ENCODE data around the gene HEPN1.

The HEPN1 gene

DNA sequence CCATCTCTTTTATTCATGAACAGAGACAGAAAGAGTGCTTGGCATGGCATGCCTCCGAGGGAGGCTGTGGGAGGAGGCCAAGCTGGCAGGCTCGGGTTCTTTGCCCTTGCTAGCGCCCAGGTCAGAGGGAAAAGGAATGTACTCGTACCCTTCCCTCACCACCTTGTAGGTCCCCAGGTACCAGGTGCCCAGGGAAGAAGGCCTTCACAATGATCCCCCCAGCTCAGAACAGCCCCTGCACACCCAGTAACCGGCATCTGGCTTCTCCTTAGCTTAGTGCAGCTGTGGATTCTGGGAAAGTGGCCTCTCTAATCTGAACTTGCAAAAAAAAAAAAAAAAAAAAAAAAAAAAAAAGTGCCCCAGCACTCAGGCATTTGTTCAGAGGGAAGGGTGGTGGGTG, 1.3 kb downstream of the HEPN1 start:
- no peak for DNase-seq (ENCODE audit: low read depth)
- H3K4me3 ChIP-seq (ENCODE audit: low read depth, low read length), result no peak overlapping the region
- no peak for TF ChIP-seq MAX (IDR thresholded peaks at IDR 0.05; ENCODE audit: low read depth, low read length)
- TF ChIP-seq POLR2A (IDR thresholded peaks at IDR 0.05; ENCODE audit: extremely low read depth, insufficient read length), result no peak
- TF ChIP-seq MYC (IDR thresholded peaks at IDR 0.05; ENCODE audit: low read depth, low read length), result no peak
- TF ChIP-seq CTCF (IDR thresholded peaks at IDR 0.05; ENCODE audit: low read depth, low read length), result no peak

DNA sequence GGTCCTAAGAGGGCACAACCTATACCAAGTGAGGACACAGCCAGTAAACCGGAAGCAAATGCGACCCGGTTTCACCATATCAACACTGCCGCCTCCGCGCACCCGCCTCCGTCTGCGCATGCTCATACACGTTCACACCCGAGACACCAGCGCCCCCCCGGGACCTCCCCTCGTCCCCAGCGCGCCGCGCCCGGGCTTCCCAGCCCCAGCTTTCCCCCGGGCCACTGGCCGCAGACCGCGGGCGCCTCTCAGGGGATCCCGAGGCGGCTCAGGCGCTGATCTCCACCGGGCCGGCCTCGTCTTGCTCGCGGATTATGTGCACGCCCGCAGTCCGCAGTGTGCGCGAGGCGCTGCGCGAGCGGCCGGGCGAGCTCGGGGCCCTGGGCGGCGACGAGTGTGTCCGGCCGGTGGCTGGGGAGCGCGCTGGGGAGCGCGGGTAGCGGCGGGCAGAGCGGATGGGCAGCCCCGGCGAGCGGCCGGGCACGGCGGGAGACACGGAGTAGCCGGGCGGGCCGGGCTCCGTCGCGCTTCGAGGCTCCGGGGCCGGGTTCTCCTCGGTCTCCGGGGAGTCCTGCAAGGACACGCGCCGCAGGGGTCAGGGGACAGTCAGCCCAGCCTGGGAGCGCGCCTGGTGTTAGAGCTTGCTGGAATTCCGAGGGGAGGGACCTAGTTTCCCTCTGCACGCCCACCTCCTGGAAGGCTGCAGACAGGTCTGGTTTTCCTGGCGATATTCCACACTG, 2.0 kb downstream of the HEPN1 start:
- TF ChIP-seq MYC (IDR thresholded peaks at IDR 0.05; ENCODE audit: low read depth, low read length), result no peak
- TF ChIP-seq POLR2A (IDR thresholded peaks at IDR 0.05; ENCODE audit: extremely low read depth, insufficient read length), result no peak
- no peak for TF ChIP-seq MAX (IDR thresholded peaks at IDR 0.05; ENCODE audit: low read depth, low read length)
- no peak for TF ChIP-seq CTCF (IDR thresholded peaks at IDR 0.05; ENCODE audit: low read depth, low read length)
- DNase-seq (ENCODE audit: low read depth), result no peak
- no peak overlapping the region for H3K4me3 ChIP-seq (ENCODE audit: low read depth, low read length)

DNA sequence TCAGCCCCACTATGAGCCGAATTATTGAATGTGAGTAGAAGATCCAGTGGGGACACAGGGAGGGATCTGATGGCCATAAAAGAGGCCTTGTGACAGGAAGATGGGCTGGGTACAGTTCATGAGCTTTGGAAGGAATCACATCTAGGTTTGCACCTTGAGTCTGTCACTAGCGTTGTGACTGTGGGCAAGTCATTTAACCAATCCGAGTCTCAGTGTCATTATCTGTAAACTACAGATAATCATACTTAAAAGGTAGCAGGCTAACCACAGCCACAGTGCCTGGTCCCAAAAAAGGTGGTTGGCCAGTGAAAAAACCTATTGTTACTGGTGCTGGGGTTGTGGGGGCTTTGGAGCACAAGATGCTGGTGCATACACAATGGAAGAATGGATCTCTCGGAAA, 3.8 kb downstream of the HEPN1 start:
- H3K4me3 ChIP-seq (ENCODE audit: low read depth, low read length), result no peak overlapping the region
- no peak for DNase-seq (ENCODE audit: low read depth)
- TF ChIP-seq MAX (IDR thresholded peaks at IDR 0.05; ENCODE audit: low read depth, low read length), result no peak
- TF ChIP-seq MYC (IDR thresholded peaks at IDR 0.05; ENCODE audit: low read depth, low read length), result no peak
- no peak for TF ChIP-seq CTCF (IDR thresholded peaks at IDR 0.05; ENCODE audit: low read depth, low read length)
- TF ChIP-seq POLR2A (IDR thresholded peaks at IDR 0.05; ENCODE audit: extremely low read depth, insufficient read length), result no peak

- no peak overlapping the region for H3K4me3 ChIP-seq (ENCODE audit: low read depth, low read length)
- no peak for TF ChIP-seq MYC (IDR thresholded peaks at IDR 0.05; ENCODE audit: low read depth, low read length)
- TF ChIP-seq POLR2A (IDR thresholded peaks at IDR 0.05; ENCODE audit: extremely low read depth, insufficient read length), result no peak
- no peak for TF ChIP-seq CTCF (IDR thresholded peaks at IDR 0.05; ENCODE audit: low read depth, low read length)
- no peak for TF ChIP-seq MAX (IDR thresholded peaks at IDR 0.05; ENCODE audit: low read depth, low read length)
- no peak for DNase-seq (ENCODE audit: low read depth)
Observed at GRCh38 chr11:124923296-124923695, 4.2 kb downstream of the HEPN1 start.

GRCh38 chr11:124928942-124929665, 10.1 kb downstream of the HEPN1 start:
- no peak for TF ChIP-seq POLR2A (IDR thresholded peaks at IDR 0.05; ENCODE audit: extremely low read depth, insufficient read length)
- TF ChIP-seq MYC (IDR thresholded peaks at IDR 0.05; ENCODE audit: low read depth, low read length), result no peak
- no peak for TF ChIP-seq MAX (IDR thresholded peaks at IDR 0.05; ENCODE audit: low read depth, low read length)
- TF ChIP-seq CTCF (IDR thresholded peaks at IDR 0.05; ENCODE audit: low read depth, low read length), result no peak
- no peak for DNase-seq (ENCODE audit: low read depth)
- no peak overlapping the region for H3K4me3 ChIP-seq (ENCODE audit: low read depth, low read length)
